Right lobe of liver (tissue), 4 donors: ENCODE measurements around the gene AATK.

Experiments
- CTCF ChIP-seq, 4 donors: fragments of 200-600 bp in 3 of 4; fragments of 450-650 bp in 1 of 4; IDR thresholded peaks; one replicate each; pipeline versions ENCODE4 v1.5.1 to v1.8.0; 2016 to 2022; ENCODE audit warnings: antibody characterized with exemption in 4 of 4, mild to moderate bottlenecking in 2 of 4
- POLR2A ChIP-seq: fragments of 450-650 bp; IDR thresholded peaks from one replicate; pipeline ENCODE4 v1.6.1; 2017; ENCODE audit warnings: antibody characterized with exemption, mild to moderate bottlenecking
- donor health status: DM: no; HTN: no; CAD: no.
- donor health status: DM: no; HTN: no; CAD: no.
- donor health status: DM: no; HTN: yes; CAD: no.

- no peak for TF ChIP-seq CTCF (IDR thresholded peaks at IDR 0.05)
- no peak for TF ChIP-seq POLR2A
These were observed 3.5 kb downstream of the AATK start for GRCh38 chr17:81162491-81162890.
